ENCODE results near the gene RTN4R.

- TF ChIP-seq CTCF (IDR thresholded peaks at IDR 0.05) (no peak), POLR2A (IDR thresholded peaks at IDR 0.05) (no peak)
Observed at GRCh38 chr22:20240447-20240764, 27.7 kb downstream of the RTN4R start.

Measured in tibial nerve (tissue), 3 donors.